Adrenal gland (tissue), 19 donors: ENCODE data around the gene RHOBTB1. TPM values are rescaled to one million over a fixed set of nuclear protein-coding genes. Genes with fewer than 3 reads are reported as not detected.

Experiments used
- DNase-seq, 7 donors: peaks; one replicate each; pipeline ENCODE4 v3.0.0-alpha.2; 2019 to 2020
- H3K27ac ChIP-seq, 5 donors: fragments of 200-600 bp; sonication (generic) in 4 of 5; 1 replicate in 3 of 5; 2 replicates in 2 of 5; pipeline versions ENCODE4 v1.5.1 to v1.8.0; 2016 to 2020; ENCODE audit warnings: mild to moderate bottlenecking in 1 of 5
- H3K27me3 ChIP-seq: fragments of 200-600 bp; 2 replicates; pipeline ENCODE4 v1.8.0; 2021
- H3K36me3 ChIP-seq, 2 donors: fragments of 200-600 bp; replicated peaks in 1 of 2; 1 replicate in 1 of 2; 2 replicates in 1 of 2; pipeline versions ENCODE4 v1.5.1 to v1.8.0; 2018 to 2022
- H3K4me1 ChIP-seq, 2 donors: fragments of 200-600 bp; replicated peaks in 1 of 2; 1 replicate in 1 of 2; 2 replicates in 1 of 2; pipeline versions ENCODE4 v1.5.1 to v1.8.0; 2018 to 2021
- H3K4me3 ChIP-seq, 4 donors: fragments of 200-600 bp; sonication (generic) in 3 of 4; one replicate each; pipeline ENCODE4 v1.5.1; 2016 to 2018
- H3K9me3 ChIP-seq, 3 donors: fragments of 200-600 bp; sonication (generic) in 1 of 3; replicated peaks in 1 of 3; 1 replicate in 2 of 3; 2 replicates in 1 of 3; pipeline versions ENCODE4 v1.5.1 to v1.8.0; 2016 to 2021
- POLR2A ChIP-seq, 2 donors: fragments of 450-650 bp; IDR thresholded peaks; one replicate each; pipeline ENCODE4 v1.6.1; 2017; ENCODE audit warnings: antibody characterized with exemption in 2 of 2, mild to moderate bottlenecking in 2 of 2, moderate library complexity in 1 of 2
- WGBS, 4 donors: extraction: QIAGEN DNeasy Blood & Tissue Kit in 2 of 4; methylation state at CpG; one replicate each; pipeline versions ENCODE4 v1.1.5 to v1.1.7; 2013 to 2017; 5-methylcytosine and 5-hydroxymethylcytosine counted together
- intact Hi-C, 2 donors: fragments of 100-400 bp; cut with DNase I; formaldehyde crosslinking; loops; one replicate each; pipeline versions ENCODE4 v1.14.1 to v1.15.0; 2022 to 2023
- long read RNA-seq, 10 donors: library from polyadenylated mRNA in 3 of 10; unstranded in 2 of 10; stranded (forward) in 1 of 10; transcript quantifications; one replicate each; pipeline ENCODE4 v2.0.0 and lab custom pipeline, GENCODE V29; 2021 to 2026
- polyA plus RNA-seq, 3 donors: library from polyadenylated mRNA; stranded (reverse); fragments of 200-250 nt in 2 of 3; fragments of 350-450 nt in 1 of 3; fragmentation: Illumina TruSeq in 1 of 3; extraction: RNeasy Lipid Tissue Mini Kit (QIAGEN cat#74804) in 1 of 3; gene quantifications; one replicate each; pipeline ENCODE4 v1.2.3, GENCODE V29; 2013 to 2014
- total RNA-seq, 9 donors: library from RNA; depleted of rRNA in 4 of 9; stranded (reverse); fragments of >200 nt in 4 of 9; fragments of 120-200 nt in 1 of 9; fragmentation: NEBNext Ultra II Directional in 1 of 9; extraction: Animal tissue kit (Norgen Biotek cat#: 25700) in 1 of 9; gene quantifications; one replicate each; pipeline versions ENCODE4 v1.1.0 to v1.2.4, GENCODE V29; 2013 to 2023
- TF ChIP-seq, protein P1 (sequence below), 6 experiments: fragments of 450-650 bp in 4 of 6; fragments of 200-600 bp in 2 of 6; sonication (generic) in 1 of 6; IDR thresholded peaks; 1 replicate in 5 of 6; 2 replicates in 1 of 6; pipeline versions ENCODE4 v1.5.1 to v1.8.0; 2016 to 2021; ENCODE audit warnings: antibody characterized with exemption in 6 of 6, mild to moderate bottlenecking in 2 of 6, moderate library complexity in 1 of 6
- donor health status: healthy with polysubstance abuse.
- donor health status: Bipolar disorder and iron deficiency.
- donor health status: DM: yes; HTN: yes; CAD: no.
- donor health status: DM: no; HTN: no; CAD: no.
- donor health status: DM: no; HTN: no; CAD: no.
- donor health status: DM: yes; HTN: yes; CAD: no.

Gene RHOBTB1, protein sequence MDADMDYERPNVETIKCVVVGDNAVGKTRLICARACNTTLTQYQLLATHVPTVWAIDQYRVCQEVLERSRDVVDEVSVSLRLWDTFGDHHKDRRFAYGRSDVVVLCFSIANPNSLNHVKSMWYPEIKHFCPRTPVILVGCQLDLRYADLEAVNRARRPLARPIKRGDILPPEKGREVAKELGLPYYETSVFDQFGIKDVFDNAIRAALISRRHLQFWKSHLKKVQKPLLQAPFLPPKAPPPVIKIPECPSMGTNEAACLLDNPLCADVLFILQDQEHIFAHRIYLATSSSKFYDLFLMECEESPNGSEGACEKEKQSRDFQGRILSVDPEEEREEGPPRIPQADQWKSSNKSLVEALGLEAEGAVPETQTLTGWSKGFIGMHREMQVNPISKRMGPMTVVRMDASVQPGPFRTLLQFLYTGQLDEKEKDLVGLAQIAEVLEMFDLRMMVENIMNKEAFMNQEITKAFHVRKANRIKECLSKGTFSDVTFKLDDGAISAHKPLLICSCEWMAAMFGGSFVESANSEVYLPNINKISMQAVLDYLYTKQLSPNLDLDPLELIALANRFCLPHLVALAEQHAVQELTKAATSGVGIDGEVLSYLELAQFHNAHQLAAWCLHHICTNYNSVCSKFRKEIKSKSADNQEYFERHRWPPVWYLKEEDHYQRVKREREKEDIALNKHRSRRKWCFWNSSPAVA
- total RNA-seq (100 to 1,000 TPM in 1 of 9 donors, 10 to 100 TPM in 8; 16.0 to 122 (median 31.7) TPM), polyA plus RNA-seq (10 to 100 TPM in 2 of 3 donors, 1 to 10 TPM in 1; 7.9 to 17.8 (median 16.2) TPM)
- long read RNA-seq, donor 1, full-length matches to known transcripts = 4 of 4 reads
- long read RNA-seq, donor 1, partial matches to known transcripts = 0 of 4 reads
- long read RNA-seq, donor 1, other reads (novel, unspliced or antisense) = 0 of 4 reads
- long read RNA-seq, donor 2 = 0 reads
- long read RNA-seq, donor 3, full-length matches to known transcripts = 1 of 1 reads
- long read RNA-seq, donor 3, partial matches to known transcripts = 0 of 1 reads
- long read RNA-seq, donor 3, other reads (novel, unspliced or antisense) = 0 of 1 reads
- long read RNA-seq, donor 4, full-length matches to known transcripts = 5 of 10 reads
- long read RNA-seq, donor 4, partial matches to known transcripts = 1 of 10 reads
- long read RNA-seq, donor 4, other reads (novel, unspliced or antisense) = 4 of 10 reads
- long read RNA-seq, donor 5, full-length matches to known transcripts = 35 of 66 reads
- long read RNA-seq, donor 5, partial matches to known transcripts = 8 of 66 reads
- long read RNA-seq, donor 5, other reads (novel, unspliced or antisense) = 23 of 66 reads
- long read RNA-seq, donor 6, full-length matches to known transcripts = 5 of 12 reads
- long read RNA-seq, donor 6, partial matches to known transcripts = 3 of 12 reads
- long read RNA-seq, donor 6, other reads (novel, unspliced or antisense) = 4 of 12 reads
- long read RNA-seq, donor 7, full-length matches to known transcripts = 3 of 3 reads
- long read RNA-seq, donor 7, partial matches to known transcripts = 0 of 3 reads
- long read RNA-seq, donor 7, other reads (novel, unspliced or antisense) = 0 of 3 reads
- long read RNA-seq, donor 8, full-length matches to known transcripts = 8 of 8 reads
- long read RNA-seq, donor 8, partial matches to known transcripts = 0 of 8 reads
- long read RNA-seq, donor 8, other reads (novel, unspliced or antisense) = 0 of 8 reads
- long read RNA-seq, donor 9, full-length matches to known transcripts = 2 of 2 reads
- long read RNA-seq, donor 9, partial matches to known transcripts = 0 of 2 reads
- long read RNA-seq, donor 9, other reads (novel, unspliced or antisense) = 0 of 2 reads
- long read RNA-seq, donor 10, full-length matches to known transcripts = 6 of 6 reads
- long read RNA-seq, donor 10, partial matches to known transcripts = 0 of 6 reads
- long read RNA-seq, donor 10, other reads (novel, unspliced or antisense) = 0 of 6 reads

GRCh38 chr10:60944058-60944909 lies at the start of gene RHOBTB1:
Gene RHOBTB1 (minus strand): TSS chr10:60944185. CDS start chr10:60911542, 32,643 bp downstream.
- peak within 1 kb of the TSS; percentile 96 to 100 (median 99) for H3K27ac ChIP-seq
- H3K36me3 ChIP-seq = no peaks in the 10 kb centered on the region
- DNase-seq = peak; percentile 83 to 91 (median 85)
- no peaks in the 10 kb centered on the region for H3K9me3 ChIP-seq
- intact Hi-C loops = loop anchor here in 1 of 2 donors (10.0 kb wide), 1 partner anchor 59 kb away; no protein-coding TSS in a partner anchor
- peaks cover 0 to 35% of the 10 kb centered on the region in 2 donors for H3K4me1 ChIP-seq
- H3K4me3 ChIP-seq = peak within 1 kb of the TSS; percentile 80 to 94 (median 84)
- no peaks in the 10 kb centered on the region for H3K27me3 ChIP-seq
- 0 to 4% (median 1%) methylated on average over 5 to 77 of the region's 77 CpGs for WGBS, 4 donors
- peak; percentile 60 to 94 for TF ChIP-seq POLR2A (IDR thresholded peaks at IDR 0.05)
- TF ChIP-seq, protein P1, sequence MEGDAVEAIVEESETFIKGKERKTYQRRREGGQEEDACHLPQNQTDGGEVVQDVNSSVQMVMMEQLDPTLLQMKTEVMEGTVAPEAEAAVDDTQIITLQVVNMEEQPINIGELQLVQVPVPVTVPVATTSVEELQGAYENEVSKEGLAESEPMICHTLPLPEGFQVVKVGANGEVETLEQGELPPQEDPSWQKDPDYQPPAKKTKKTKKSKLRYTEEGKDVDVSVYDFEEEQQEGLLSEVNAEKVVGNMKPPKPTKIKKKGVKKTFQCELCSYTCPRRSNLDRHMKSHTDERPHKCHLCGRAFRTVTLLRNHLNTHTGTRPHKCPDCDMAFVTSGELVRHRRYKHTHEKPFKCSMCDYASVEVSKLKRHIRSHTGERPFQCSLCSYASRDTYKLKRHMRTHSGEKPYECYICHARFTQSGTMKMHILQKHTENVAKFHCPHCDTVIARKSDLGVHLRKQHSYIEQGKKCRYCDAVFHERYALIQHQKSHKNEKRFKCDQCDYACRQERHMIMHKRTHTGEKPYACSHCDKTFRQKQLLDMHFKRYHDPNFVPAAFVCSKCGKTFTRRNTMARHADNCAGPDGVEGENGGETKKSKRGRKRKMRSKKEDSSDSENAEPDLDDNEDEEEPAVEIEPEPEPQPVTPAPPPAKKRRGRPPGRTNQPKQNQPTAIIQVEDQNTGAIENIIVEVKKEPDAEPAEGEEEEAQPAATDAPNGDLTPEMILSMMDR (IDR thresholded peaks at IDR 0.05) = no peak

DNA sequence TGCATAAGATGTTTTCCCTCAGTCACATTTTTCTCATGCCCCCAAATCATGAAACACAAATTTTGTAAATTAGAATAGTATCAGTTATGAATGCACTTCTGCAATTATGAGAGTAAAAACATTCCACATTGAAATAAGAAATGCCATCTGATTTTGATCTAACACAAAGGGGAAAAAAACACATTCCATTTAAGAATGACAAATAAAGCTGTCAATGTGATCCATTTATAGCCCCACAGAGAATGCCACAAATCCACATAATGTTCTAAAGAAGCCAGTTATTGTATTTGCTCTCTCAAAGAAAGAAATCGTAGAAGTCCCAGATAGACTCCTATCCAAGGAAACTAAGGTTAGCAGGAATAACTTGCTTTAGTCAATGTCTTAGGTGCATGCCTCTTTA lies 48.7 kb upstream of the RHOBTB1 start:
- Histone ChIP-seq H3K4me1 (no peaks in the 10 kb centered on the region), H3K27ac (no peak overlapping the region), H3K4me3 (no peak overlapping the region), H3K27me3 (no peaks in the 10 kb centered on the region), H3K9me3 (no peaks in the 10 kb centered on the region), H3K36me3 (no peaks in the 10 kb centered on the region)
- DNase-seq = no peak
- intact Hi-C loops = no loop called here
- 82 to 90% (median 89%) methylated on average over 1 of the region's 1 CpG for WGBS, 4 donors
- no peak for TF ChIP-seq POLR2A (IDR thresholded peaks at IDR 0.05)
- TF ChIP-seq, protein P1 (IDR thresholded peaks at IDR 0.05) = no peak

DNA sequence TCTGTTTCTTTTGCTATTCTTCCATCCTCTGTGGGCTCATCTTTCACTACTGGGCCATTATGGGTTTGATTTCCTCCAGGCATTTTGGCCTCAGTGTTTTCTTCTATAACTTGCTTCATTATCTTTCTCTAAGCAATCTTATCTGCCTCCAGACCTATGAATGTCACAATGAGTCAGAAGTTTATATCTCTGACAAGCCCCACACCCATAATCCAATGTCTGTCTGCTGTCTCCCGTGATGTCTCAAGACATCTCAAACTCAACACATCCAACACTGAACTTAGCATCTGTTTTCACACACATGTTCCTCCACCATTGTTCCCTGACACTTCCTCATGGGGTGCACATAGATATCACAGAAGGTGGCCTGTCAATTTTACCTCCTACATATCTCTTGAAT lies 46.7 kb upstream of the RHOBTB1 start:
- Histone ChIP-seq H3K27me3 (no peaks in the 10 kb centered on the region), H3K9me3 (no peaks in the 10 kb centered on the region), H3K27ac (no peak overlapping the region), H3K4me3 (no peak overlapping the region), H3K36me3 (no peaks in the 10 kb centered on the region), H3K4me1 (no peaks in the 10 kb centered on the region)
- 66 to 94% (median 81%) methylated on average over 1 of the region's 1 CpG for WGBS, 4 donors
- intact Hi-C loops = no loop called here
- DNase-seq = no peak
- TF ChIP-seq, protein P1 (IDR thresholded peaks at IDR 0.05) = no peak
- TF ChIP-seq POLR2A (IDR thresholded peaks at IDR 0.05) = no peak
